ENCODE data around the gene CYP1A2. TPM values are rescaled to one million over a fixed set of nuclear protein-coding genes. Genes with fewer than 3 reads are reported as not detected.
"Not testable (repeated sequence)": the region's sequence is repeated elsewhere in the genome, so short reads cannot be mapped to it uniquely, and the experiment has no call there.

CYP1A2 gene
- total RNA-seq, 2 donors from 2014 or later, result not detected

- no peak for TF ChIP-seq CTCF (IDR thresholded peaks at IDR 0.05)
- H3K27me3 ChIP-seq (replicated peaks; ENCODE audit: insufficient read depth), result no peaks in the 10 kb centered on the region
- H3K36me3 ChIP-seq, result no peaks in the 10 kb centered on the region
- peaks cover 4 to 8% of the 10 kb centered on the region in 2 donors for H3K4me1 ChIP-seq (ENCODE audit: control insufficient read depth in 1 of 2, low read depth in 2 of 2)
- no peak overlapping the region for H3K4me3 ChIP-seq
- DNase-seq (ENCODE audit: low spot score) (no peak), ATAC-seq (ENCODE audit: insufficient number of reproducible peaks, low FRiP score, low read depth) (no peak)
- H3K9me3 ChIP-seq, result no peaks in the 10 kb centered on the region
- no peak overlapping the region for H3K27ac ChIP-seq
Measured at GRCh38 chr15:74730619-74731316, 17.9 kb upstream of the CYP1A2 start.

GRCh38 chr15:74732846-74733245 lies 15.8 kb upstream of the CYP1A2 start:
- Histone ChIP-seq H3K36me3 (no peaks in the 10 kb centered on the region), H3K4me1 (ENCODE audit: control insufficient read depth in 1 of 2, low read depth in 2 of 2) (no peaks in the 10 kb centered on the region), H3K27me3 (replicated peaks; ENCODE audit: insufficient read depth) (no peaks in the 10 kb centered on the region), H3K27ac (no peak overlapping the region), H3K4me3 (no peak overlapping the region), H3K9me3 (no peaks in the 10 kb centered on the region)
- TF ChIP-seq CTCF (IDR thresholded peaks at IDR 0.05), result no peak
- DNase-seq (ENCODE audit: low spot score) (no peak), ATAC-seq (ENCODE audit: insufficient number of reproducible peaks, low FRiP score, low read depth) (no peak)

- H3K27ac ChIP-seq, result no peak overlapping the region
- no peak overlapping the region for H3K4me3 ChIP-seq
- no peak for ATAC-seq (ENCODE audit: insufficient number of reproducible peaks, low FRiP score, low read depth)
- H3K9me3 ChIP-seq, result no peaks in the 10 kb centered on the region
- TF ChIP-seq CTCF (IDR thresholded peaks at IDR 0.05), result no peak
- no peaks in the 10 kb centered on the region for H3K36me3 ChIP-seq
- no peaks in the 10 kb centered on the region for H3K4me1 ChIP-seq (ENCODE audit: control insufficient read depth in 1 of 2, low read depth in 2 of 2)
- no peaks in the 10 kb centered on the region for H3K27me3 ChIP-seq (replicated peaks; ENCODE audit: insufficient read depth)
- DNase-seq (ENCODE audit: low spot score), result no peak
Measured at GRCh38 chr15:74733269-74733668, 15.4 kb upstream of the CYP1A2 start.

GRCh38 chr15:74735305-74735704 lies 13.3 kb upstream of the CYP1A2 start:
- H3K27me3 ChIP-seq (replicated peaks; ENCODE audit: insufficient read depth), result no peaks in the 10 kb centered on the region
- no peak for ATAC-seq (ENCODE audit: insufficient number of reproducible peaks, low FRiP score, low read depth)
- TF ChIP-seq CTCF (IDR thresholded peaks at IDR 0.05), result no peak
- no peaks in the 10 kb centered on the region for H3K36me3 ChIP-seq
- no peaks in the 10 kb centered on the region for H3K4me1 ChIP-seq (ENCODE audit: control insufficient read depth in 1 of 2, low read depth in 2 of 2)
- H3K4me3 ChIP-seq, result no peak overlapping the region
- H3K27ac ChIP-seq, result no peak overlapping the region
- DNase-seq (ENCODE audit: low spot score), result no peak
- H3K9me3 ChIP-seq, result no peaks in the 10 kb centered on the region

- H3K36me3 ChIP-seq; H3K4me3 ChIP-seq; H3K27me3 ChIP-seq (replicated peaks; ENCODE audit: insufficient read depth); H3K4me1 ChIP-seq (ENCODE audit: control insufficient read depth in 1 of 2, low read depth in 2 of 2); DNase-seq (ENCODE audit: low spot score); H3K9me3 ChIP-seq; ATAC-seq (ENCODE audit: insufficient number of reproducible peaks, low FRiP score, low read depth); H3K27ac ChIP-seq: not testable (repeated sequence)
Measured at GRCh38 chr15:74738239-74738638, 10.4 kb upstream of the CYP1A2 start.

- DNase-seq (ENCODE audit: low spot score), result no peak
- Histone ChIP-seq H3K27me3 (replicated peaks; ENCODE audit: insufficient read depth) (no peaks in the 10 kb centered on the region), H3K27ac (no peak overlapping the region)
Measured at GRCh38 chr15:74742422-74742821, 6.2 kb upstream of the CYP1A2 start.

More at GRCh38 chr15:74742422-74742821, 6.2 kb upstream of the CYP1A2 start:
- Histone ChIP-seq H3K4me3 (no peak overlapping the region), H3K36me3 (no peaks in the 10 kb centered on the region), H3K4me1 (ENCODE audit: control insufficient read depth in 1 of 2, low read depth in 2 of 2) (no peaks in the 10 kb centered on the region), H3K9me3 (peaks cover 5% of the 10 kb centered on the region)
- no peak for TF ChIP-seq CTCF (IDR thresholded peaks at IDR 0.05)
- ATAC-seq (ENCODE audit: insufficient number of reproducible peaks, low FRiP score, low read depth), result no peak
